NCI-H1417 treated with DMSO at 0.1 percent for 48 hours (cell line): ENCODE data around the gene NDUFA6.
"Not testable (repeated sequence)": the region's sequence is repeated elsewhere in the genome, so short reads cannot be mapped to it uniquely, and the experiment has no call there.

Experiments
- DNase-seq: peaks from one replicate; lab custom pipeline; 2025; lab: John Stamatoyannopoulos, UW

Gene NDUFA6

GRCh38 chr22:42112793-42113192 lies 22.2 kb upstream of the NDUFA6 start:
- DNase-seq = not testable (repeated sequence)

GRCh38 chr22:42111798-42112197 lies 21.2 kb upstream of the NDUFA6 start:
- no peak for DNase-seq

GRCh38 chr22:42108848-42109247 lies 18.3 kb upstream of the NDUFA6 start:
- no peak for DNase-seq

- DNase-seq = not testable (repeated sequence)
These were observed 13.8 kb upstream of the NDUFA6 start for GRCh38 chr22:42104332-42104860.

- no peak for DNase-seq
These were observed 10.6 kb upstream of the NDUFA6 start for GRCh38 chr22:42101199-42101598.

GRCh38 chr22:42091455-42091782 lies 847 bp upstream of the NDUFA6 start:
- DNase-seq = no peak

- DNase-seq = no peak
These were observed 4.5 kb downstream of the NDUFA6 start for GRCh38 chr22:42086051-42086450.

GRCh38 chr22:42084874-42085273 lies 5.7 kb downstream of the NDUFA6 start:
- DNase-seq = no peak

GRCh38 chr22:42083119-42083518 lies 7.5 kb downstream of the NDUFA6 start:
- no peak for DNase-seq

GRCh38 chr22:42080287-42080686 lies 10.3 kb downstream of the NDUFA6 start:
- no peak for DNase-seq

- DNase-seq = peak; percentile 70
These were observed 11.0 kb downstream of the NDUFA6 start, which contains the start of gene SMDT1 for GRCh38 chr22:42079319-42080251. Gene SMDT1 (plus strand): TSS chr22:42079700. CDS start chr22:42079769, 69 bp downstream.

- no peak for DNase-seq
These were observed 11.9 kb downstream of the NDUFA6 start for GRCh38 chr22:42078469-42079318.

- no peak for DNase-seq
These were observed 13.0 kb downstream of the NDUFA6 start for GRCh38 chr22:42077486-42078125.

GRCh38 chr22:42076764-42077485 lies 13.6 kb downstream of the NDUFA6 start:
- DNase-seq = no peak

- DNase-seq = no peak
These were observed 15.5 kb downstream of the NDUFA6 start for GRCh38 chr22:42074846-42075676.

- DNase-seq = no peak
These were observed 16.3 kb downstream of the NDUFA6 start, which contains the start of gene PHETA2 for GRCh38 chr22:42074132-42074811. Gene PHETA2 (plus strand): TSS chr22:42074248. CDS start chr22:42077294, 3,046 bp downstream.

GRCh38 chr22:42073621-42074041 lies 16.9 kb downstream of the NDUFA6 start:
- DNase-seq = no peak

GRCh38 chr22:42072606-42073330 lies 17.8 kb downstream of the NDUFA6 start:
- no peak for DNase-seq

- not testable (repeated sequence) for DNase-seq
These were observed 19.1 kb downstream of the NDUFA6 start for GRCh38 chr22:42071508-42071907.
